Panc1 (cell line): ENCODE data around the gene RAPGEF1. TPM values are rescaled to one million over a fixed set of nuclear protein-coding genes. Genes with fewer than 3 reads are reported as not detected.

Source experiments
- ATAC-seq: fragments of 200-7000 bp; cut with Tn5 transposase; 2 replicates; pipeline ENCODE4 v1.9.1; 2020; ENCODE audit warnings: mild to moderate bottlenecking, moderate library complexity
- BruUV-seq: library from RNA; stranded (reverse); fragments of 400-500 nt; replicated peaks from 2 replicates; lab custom pipeline; 2021; lab: Mats Ljungman, UMichigan
- CTCF ChIA-PET: fragments of 300-600 bp; sonication (Branson Sonifier 250); formaldehyde crosslinking; loops from one replicate; lab custom pipeline; 2022; ENCODE audit warnings: antibody characterized with exemption; lab: Charles Lee
- POLR2A ChIA-PET: fragments of 300-600 bp; sonication (Branson Sonifier 250); formaldehyde crosslinking; loops from one replicate; lab custom pipeline; 2022; ENCODE audit warnings: antibody characterized with exemption; lab: Charles Lee
- DNase-seq: peaks from one replicate; pipeline ENCODE4 v3.0.0-alpha.2; 2010; ENCODE audit warnings: low read depth, low spot score
- H3K27ac ChIP-seq: 2 replicates; pipeline ENCODE4 v1.5.1; 2011; ENCODE audit warnings: mild to moderate bottlenecking, low read length, inconsistent platforms
- H3K27me3 ChIP-seq: fragments of 200-500 bp; sonication (Bioruptor generic); 2 replicates; pipeline ENCODE4 v1.6.0; 2014; ENCODE audit warnings: low read length, inconsistent platforms; ENCODE audit not compliant: control insufficient read depth, insufficient read depth
- H3K36me3 ChIP-seq: fragments of 200-500 bp; sonication (Bioruptor generic); 2 replicates; pipeline ENCODE4 v1.5.1; 2014; ENCODE audit warnings: inconsistent platforms, mild to moderate bottlenecking, low read length, moderate library complexity; ENCODE audit not compliant: control insufficient read depth, insufficient read depth
- H3K4me1 ChIP-seq: 2 replicates; pipeline ENCODE4 v1.5.1; 2011; ENCODE audit warnings: inconsistent platforms, mild to moderate bottlenecking, low read length, moderate library complexity; ENCODE audit not compliant: control insufficient read depth, insufficient read depth
- H3K4me3 ChIP-seq, 2 experiments: 2 replicates each; pipeline ENCODE4 v1.5.1; 2011 to 2012; ENCODE audit warnings: low read depth in 2 of 2, low read length in 2 of 2, mild to moderate bottlenecking in 2 of 2, inconsistent platforms in 1 of 2, moderate library complexity in 1 of 2
- H3K9me3 ChIP-seq: fragments of 200-500 bp; sonication (Bioruptor generic); 2 replicates; pipeline ENCODE4 v1.5.1; 2014; ENCODE audit warnings: low read depth, mild to moderate bottlenecking, inconsistent platforms, low read length, moderate library complexity; ENCODE audit not compliant: control insufficient read depth, insufficient read depth
- CTCF ChIP-seq: fragments of 450-650 bp; IDR thresholded peaks from 2 replicates; pipeline ENCODE4 v1.5.1; 2017; ENCODE audit warnings: mild to moderate bottlenecking
- POLR2AphosphoS5 ChIP-seq: IDR thresholded peaks from 2 replicates; pipeline ENCODE4 v1.6.1; 2012; ENCODE audit warnings: mild to moderate bottlenecking, low read depth, low read length, moderate library complexity
- REST ChIP-seq, 2 experiments: IDR thresholded peaks; 2 replicates each; pipeline ENCODE4 v1.6.1; 2011 to 2012; ENCODE audit warnings: low read depth in 2 of 2, control low read depth in 1 of 2, low read length in 1 of 2, mild to moderate bottlenecking in 1 of 2, moderate library complexity in 1 of 2; ENCODE audit not compliant: insufficient read depth in 1 of 2
- SIN3A ChIP-seq: IDR thresholded peaks from 2 replicates; pipeline ENCODE4 v1.6.1; 2012; ENCODE audit warnings: low read depth, mild to moderate bottlenecking, low read length, moderate library complexity, borderline replicate concordance; ENCODE audit not compliant: insufficient read depth
- TCF7L2 ChIP-seq: IDR thresholded peaks from 2 replicates; pipeline ENCODE4 v1.6.1; 2011; ENCODE audit warnings: mild to moderate bottlenecking, low read depth, low read length, inconsistent platforms
- in situ Hi-C: cut with HindIII; loops from 2 replicates; pipeline ENCODE4 v1.10.0; 2016; ENCODE audit warnings: low sequenced_read_pairs, low pct_unique_long_range_greater_than_20kb
- intact Hi-C: fragments of 100-400 bp; cut with micrococcal nuclease; formaldehyde crosslinking; loops from one replicate; pipeline ENCODE4 v1.10.0; 2022; ENCODE audit not compliant: unreplicated experiment
- total RNA-seq: library from RNA; stranded (reverse); gene quantifications from one replicate; pipeline ENCODE4 v1.2.1, GENCODE V29; 2021; ENCODE audit not compliant: unreplicated experiment

Gene RAPGEF1
- total RNA-seq, 1 experiment from 2014 or later, result 86.8 TPM

- in situ Hi-C loops (no loop called here), intact Hi-C loops (no loop called here)
- no peak for TF ChIP-seq TCF7L2
- TF ChIP-seq CTCF, result no peak
- TF ChIP-seq POLR2AphosphoS5, result no peak
- no peak for TF ChIP-seq SIN3A
- TF ChIP-seq REST (IDR thresholded peaks at IDR 0.05; ENCODE audit: insufficient read depth in 1 of 2, low read depth in 2 of 2, low read length in 1 of 2), result no peak
- DNase-seq (no peak), ATAC-seq (no peak)
- ChIA-PET CTCF (no interaction called here), POLR2A (interaction anchor here (0.6 kb wide), 1 partner anchor 113 kb away, joined by 4 read pairs; no protein-coding TSS in a partner anchor)
- Histone ChIP-seq H3K27ac (no peak overlapping the region), H3K36me3 (peaks cover 4% of the 10 kb centered on the region), H3K4me3 (no peak overlapping the region), H3K4me1 (no peaks in the 10 kb centered on the region), H3K9me3 (no peaks in the 10 kb centered on the region), H3K27me3 (no peaks in the 10 kb centered on the region)
- BruUV-seq, result no TSS peak
These were observed 117.4 kb downstream of the RAPGEF1 start for GRCh38 chr9:131622523-131622922.

GRCh38 chr9:131621551-131622358 lies 118.1 kb downstream of the RAPGEF1 start:
- no peak overlapping the region for H3K27ac ChIP-seq
- intact Hi-C loops (no loop called here), in situ Hi-C loops (no loop called here)
- POLR2A ChIA-PET, result interaction anchor here (0.6 kb wide), 1 partner anchor 114 kb away, joined by 4 read pairs; no protein-coding TSS in a partner anchor
- ATAC-seq, result no peak
- BruUV-seq, result no TSS peak
- no peaks in the 10 kb centered on the region for H3K9me3 ChIP-seq
- H3K36me3 ChIP-seq, result peaks cover 4% of the 10 kb centered on the region
- no peaks in the 10 kb centered on the region for H3K27me3 ChIP-seq
- TF ChIP-seq SIN3A, result no peak
- TF ChIP-seq POLR2AphosphoS5, result no peak
- TF ChIP-seq CTCF, result no peak
- no peak for TF ChIP-seq TCF7L2
- no peak for TF ChIP-seq REST (IDR thresholded peaks at IDR 0.05; ENCODE audit: insufficient read depth in 1 of 2, low read depth in 2 of 2, low read length in 1 of 2)
- CTCF ChIA-PET, result no interaction called here
- DNase-seq, result no peak
- no peaks in the 10 kb centered on the region for H3K4me1 ChIP-seq
- no peak overlapping the region for H3K4me3 ChIP-seq
